GM12878 (cell line): ENCODE measurements around the gene EHD1. TPM values are rescaled to one million over a fixed set of nuclear protein-coding genes. Genes with fewer than 3 reads are reported as not detected.

ENCODE experiments used
- ATAC-seq: fragments of 200-7000 bp; cut with Tn5 transposase; 3 replicates; pipeline ENCODE4 v1.9.1; 2020; ENCODE audit warnings: mild to moderate bottlenecking, moderate library complexity
- BruUV-seq: library from RNA; stranded (reverse); fragments of 400-500 nt; replicated peaks from 2 replicates; lab custom pipeline; 2021; lab: Mats Ljungman, UMichigan
- CTCF ChIA-PET: fragments of 300-600 bp; sonication (Branson Sonifier 250); formaldehyde crosslinking; extraction: SDS; loops from one replicate; lab custom pipeline; 2021; ENCODE audit warnings: inconsistent platforms; lab: Yijun Ruan, JAX
- POLR2A ChIA-PET: fragments of 350-600 bp; formaldehyde crosslinking; extraction: SDS; loops from one replicate; lab custom pipeline; 2021; ENCODE audit warnings: inconsistent platforms; lab: Charles Lee
- RAD21 ChIA-PET: fragments of 300-600 bp; sonication (Branson Sonifier 250); formaldehyde crosslinking; loops from one replicate; lab custom pipeline; 2023; ENCODE audit warnings: antibody characterized with exemption; ENCODE audit not compliant: unreplicated experiment; lab: Charles Lee
- SMC1A ChIA-PET: fragments of 300-600 bp; sonication (Branson Sonifier 250); formaldehyde crosslinking; loops from one replicate; lab custom pipeline; 2023; ENCODE audit not compliant: unreplicated experiment, uncharacterized antibody; lab: Charles Lee
- DNase-seq: peaks from one replicate; pipeline ENCODE4 v3.0.0-alpha.2; 2011; ENCODE audit warnings: low read depth, low spot score
- FAIRE-seq: peaks from 3 replicates; lab custom pipeline; 2011; peaks lifted over from hg19 to GRCh38; lab: Jason Lieb, UNC
- H2AFZ ChIP-seq: 2 replicates; pipeline ENCODE4 v1.6.0; 2011; ENCODE audit warnings: low read depth, low read length, control low read depth; ENCODE audit not compliant: control insufficient read depth
- H3K27ac ChIP-seq: 2 replicates; pipeline ENCODE4 v1.5.1; 2011; ENCODE audit warnings: control low read depth; ENCODE audit not compliant: control insufficient read depth, insufficient read depth
- H3K27me3 ChIP-seq, 2 experiments: replicated peaks in 1 of 2; 2 replicates each; pipeline versions ENCODE4 v1.6.0 to v1.6.1; 2011; ENCODE audit warnings: low read length in 1 of 2; ENCODE audit not compliant: control insufficient read depth in 2 of 2, insufficient read depth in 2 of 2
- H3K36me3 ChIP-seq, 2 experiments: 2 replicates each; pipeline ENCODE4 v1.5.1; 2011; ENCODE audit warnings: low read length in 1 of 2; ENCODE audit not compliant: control insufficient read depth in 2 of 2, insufficient read depth in 2 of 2
- H3K4me1 ChIP-seq: 2 replicates; pipeline ENCODE4 v1.6.1; 2011; ENCODE audit warnings: mild to moderate bottlenecking, low read length, moderate library complexity, mixed read lengths; ENCODE audit not compliant: control insufficient read depth, insufficient read depth
- H3K4me2 ChIP-seq: 2 replicates; pipeline ENCODE4 v1.6.0; 2011; ENCODE audit warnings: control low read depth; ENCODE audit not compliant: control insufficient read depth, insufficient read depth
- H3K4me3 ChIP-seq: fragments of 200-600 bp; sonication (generic); 2 replicates; pipeline ENCODE4 v1.5.1; 2016
- H3K79me2 ChIP-seq: 2 replicates; pipeline ENCODE4 v1.6.0; 2011; ENCODE audit warnings: low read length; ENCODE audit not compliant: control insufficient read depth, insufficient read depth
- H3K9ac ChIP-seq: 2 replicates; pipeline ENCODE4 v1.8.0; 2011; ENCODE audit warnings: low read length, control low read depth, mixed read lengths; ENCODE audit not compliant: control insufficient read depth, insufficient read depth
- H3K9me3 ChIP-seq: replicated peaks from 3 replicates; pipeline ENCODE4 v1.5.1; 2011; ENCODE audit warnings: mild to moderate bottlenecking, low read length; ENCODE audit not compliant: control insufficient read depth, insufficient read depth
- H4K20me1 ChIP-seq: 2 replicates; pipeline ENCODE4 v1.6.0; 2011; ENCODE audit not compliant: control insufficient read depth, insufficient read depth
- BCL11A ChIP-seq: IDR thresholded peaks from 2 replicates; pipeline ENCODE4 v1.6.1; 2011; ENCODE audit warnings: low read depth, low read length
- CBX5 ChIP-seq: sonication (generic); IDR thresholded peaks from 2 replicates; pipeline ENCODE4 v1.6.1; 2016; ENCODE audit warnings: low read depth, moderate library complexity, mild to moderate bottlenecking, inconsistent platforms
- CHD2 ChIP-seq: IDR thresholded peaks from 2 replicates; pipeline ENCODE4 v1.6.1; 2011; ENCODE audit warnings: low read depth, low read length, improper control_type of control experiment, borderline replicate concordance
- EZH2 ChIP-seq: IDR thresholded peaks from 2 replicates; pipeline ENCODE4 v1.6.1; 2012; ENCODE audit warnings: low read depth, mild to moderate bottlenecking, control low read depth, inconsistent platforms, low read length, borderline replicate concordance; ENCODE audit not compliant: control insufficient read depth
- FOXK2 ChIP-seq: fragments of 450-650 bp; IDR thresholded peaks from 2 replicates; pipeline ENCODE4 v1.6.1; 2017; ENCODE audit warnings: mild to moderate bottlenecking, moderate library complexity
- HDGF ChIP-seq: fragments of 450-650 bp; IDR thresholded peaks from 2 replicates; pipeline ENCODE4 v1.6.1; 2016; ENCODE audit warnings: antibody characterized with exemption
- IKZF2 ChIP-seq, 2 experiments: fragments of 450-650 bp; IDR thresholded peaks; 2 replicates each; pipeline ENCODE4 v1.6.1; 2017; ENCODE audit warnings: mild to moderate bottlenecking in 2 of 2, moderate library complexity in 2 of 2
- JUNB ChIP-seq: IDR thresholded peaks from 2 replicates; pipeline ENCODE4 v1.6.1; 2016; ENCODE audit warnings: antibody characterized with exemption, mild to moderate bottlenecking
- MEF2B ChIP-seq: fragments of 450-650 bp; IDR thresholded peaks from 2 replicates; pipeline ENCODE4 v1.6.1; 2018; ENCODE audit warnings: mild to moderate bottlenecking, moderate library complexity; ENCODE audit not compliant: partially characterized antibody, poor library complexity, severe bottlenecking
- PAX8 ChIP-seq: fragments of 450-650 bp; IDR thresholded peaks from 2 replicates; pipeline ENCODE4 v1.6.1; 2017; ENCODE audit warnings: mild to moderate bottlenecking, moderate library complexity
- PKNOX1 ChIP-seq: fragments of 450-650 bp; IDR thresholded peaks from 2 replicates; pipeline ENCODE4 v1.6.1; 2016; ENCODE audit warnings: mild to moderate bottlenecking
- PML ChIP-seq: IDR thresholded peaks from 2 replicates; pipeline ENCODE4 v1.6.1; 2012; ENCODE audit warnings: low read length, inconsistent platforms
- RAD51 ChIP-seq: fragments of 450-650 bp; IDR thresholded peaks from 2 replicates; pipeline ENCODE4 v1.6.1; 2016; ENCODE audit warnings: moderate library complexity, mild to moderate bottlenecking, inconsistent platforms
- SMAD1 ChIP-seq: fragments of 450-650 bp; IDR thresholded peaks from 2 replicates; pipeline ENCODE4 v1.6.1; 2018; ENCODE audit warnings: mild to moderate bottlenecking, low read depth; ENCODE audit not compliant: partially characterized antibody
- SP1 ChIP-seq: IDR thresholded peaks from one replicate; pipeline ENCODE4 v1.6.1; 2011; ENCODE audit warnings: low read depth, low read length
- STAT1 ChIP-seq: fragments of 450-650 bp; conservative IDR thresholded peaks from 2 replicates; pipeline ENCODE4 v1.6.1; 2014; ENCODE audit warnings: antibody characterized with exemption, mild to moderate bottlenecking
- SUZ12 ChIP-seq: fragments of 200-600 bp; sonication (generic); IDR thresholded peaks from one replicate; pipeline ENCODE4 v1.6.1; 2018; ENCODE audit warnings: antibody characterized with exemption, mild to moderate bottlenecking; ENCODE audit not compliant: unreplicated experiment
- ZNF24 ChIP-seq: fragments of 450-650 bp; IDR thresholded peaks from 2 replicates; pipeline ENCODE4 v1.6.1; 2017; ENCODE audit warnings: antibody characterized with exemption, mild to moderate bottlenecking
- WGBS: methylation state at CpG from one replicate; pipeline ENCODE4 v1.1.6; 2016; ENCODE audit warnings: low lambda C conversion rate; ENCODE audit not compliant: insufficient replicate concordance, insufficient coverage; ENCODE audit errors: missing lambda C conversion rate; 5-methylcytosine and 5-hydroxymethylcytosine counted together
- in situ Hi-C: fragments of 300-500 bp; cut with MboI; formaldehyde crosslinking; loops from 9 replicates; pipeline ENCODE4 v1.14.3; 2018; ENCODE audit warnings: mixed read lengths
- intact Hi-C: fragments of 100-400 bp; cut with micrococcal nuclease; formaldehyde crosslinking; loops from one replicate; pipeline ENCODE4 v1.14.2; 2022; ENCODE audit not compliant: unreplicated experiment
- polyA plus RNA-seq, 11 experiments: library from polyadenylated mRNA; depleted of rRNA in 4 of 11; unstranded in 6 of 11; stranded (reverse) in 5 of 11; fragments of >200 nt; fragmentation: Nextera tagmentation in 4 of 11; fragmentation: Illumina TruSeq in 1 of 11; extraction: Ambion mirVana in 4 of 11; extraction: Trizol in 1 of 11; gene quantifications; 1 replicate in 1 of 11; 2 replicates in 10 of 11; pipeline versions ENCODE4 v1.2.1 to v1.2.3, GENCODE V29; 2011 to 2016; ENCODE audit warnings: inconsistent platforms in 2 of 11, missing spikeins in 2 of 11, low read depth in 1 of 11
- total RNA-seq, 4 experiments: library from RNA; depleted of rRNA in 3 of 4; stranded (reverse); fragments of >200 nt in 3 of 4; fragmentation: Illumina TruSeq in 1 of 4; extraction: Trizol in 1 of 4; gene quantifications; 2 replicates each; pipeline versions ENCODE4 v1.2.1 to v1.2.3, GENCODE V29; 2013 to 2021

EHD1 gene
- total and polyA plus RNA-seq, 10 of the 15 experiments (the other 5 are each of a cell fraction or from before 2014, with no cell fraction given) = 1.0 to 165 (median 66.5) TPM

- H3K4me2 ChIP-seq = 0 out of 2 replicates have a peak overlapping the region, but pooled peaks have one; percentile 1
- TF ChIP-seq PML (no peak), ZNF24 (no peak), MEF2B (no peak), FOXK2 (no peak), PAX8 (no peak), BCL11A (no peak), RAD51 (no peak), STAT1 (no peak), EZH2 (no peak), SP1 (no peak), CBX5 (no peak), PKNOX1 (no peak), JUNB (no peak), SUZ12 (no peak), SMAD1 (no peak), IKZF2 (IDR thresholded peaks at IDR 0.05) (no peak), HDGF (no peak), CHD2 (no peak)
- no peaks in the 10 kb centered on the region for H4K20me1 ChIP-seq
- in situ Hi-C loops = no loop called here
- no peaks in the 10 kb centered on the region for H3K9me3 ChIP-seq
- SMC1A ChIA-PET = interaction anchor here (1.2 kb wide), 1 partner anchor 14 kb away, joined by 4 read pairs; no protein-coding TSS in a partner anchor
- DNase-seq (no peak), ATAC-seq (no peak), FAIRE-seq (no peak)
- H3K9ac ChIP-seq = no peak overlapping the region
- POLR2A ChIA-PET = interaction anchor here (0.6 kb wide), 1 partner anchor 16 kb away, joined by 3 read pairs; no protein-coding TSS in a partner anchor
- H3K36me3 ChIP-seq = no peaks in the 10 kb centered on the region
- RAD21 ChIA-PET = interaction anchor here (0.6 kb wide), 1 partner anchor 39 kb away, joined by 3 read pairs; no protein-coding TSS in a partner anchor
- H3K79me2 ChIP-seq = peaks cover 2% of the 10 kb centered on the region
- CTCF ChIA-PET = interaction anchor here (4.4 kb wide), 1 partner anchor 34 kb away, joined by 19 read pairs; no protein-coding TSS in a partner anchor
- H3K27ac ChIP-seq = no peak overlapping the region
- WGBS = 65% methylated on average over 5 of the region's 5 CpGs
- intact Hi-C loops = loop anchor here (2.0 kb wide), 1 partner anchor 71 kb away; no protein-coding TSS in a partner anchor
- no peak overlapping the region for H2AFZ ChIP-seq
- no TSS peak for BruUV-seq
- H3K4me1 ChIP-seq = peaks cover 25% of the 10 kb centered on the region
- no peak overlapping the region for H3K4me3 ChIP-seq
- H3K27me3 ChIP-seq = no peaks in the 10 kb centered on the region
Measured at GRCh38 chr11:64813826-64814225, 64.6 kb downstream of the EHD1 start.
